ENCODE measurements around the gene ICA1.
"Not testable (repeated sequence)": the region's sequence is repeated elsewhere in the genome, so short reads cannot be mapped to it uniquely, and the experiment has no call there.

ICA1 gene

DNA sequence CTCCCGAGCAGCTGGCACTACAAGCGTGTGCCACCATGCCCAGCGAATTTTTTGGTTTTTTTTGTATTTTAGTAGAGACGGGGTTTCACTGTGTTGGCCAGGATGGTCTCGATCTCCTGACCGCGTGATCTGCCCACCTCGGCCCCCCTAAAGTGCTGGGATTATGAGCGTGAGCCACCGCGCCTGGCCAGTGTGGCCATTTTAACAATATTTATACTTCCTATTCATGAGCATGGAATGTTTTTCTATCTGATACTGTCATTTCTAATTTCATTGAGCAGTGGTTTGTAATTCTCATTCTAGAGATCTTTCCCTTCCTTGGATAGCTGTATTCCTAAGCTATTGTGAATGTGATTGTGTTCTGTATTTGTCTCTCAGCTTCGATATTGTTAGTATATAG, 197.1 kb downstream of the ICA1 start:
- DNase-seq (ENCODE audit: low read depth): no peak
- TF ChIP-seq, protein P1, sequence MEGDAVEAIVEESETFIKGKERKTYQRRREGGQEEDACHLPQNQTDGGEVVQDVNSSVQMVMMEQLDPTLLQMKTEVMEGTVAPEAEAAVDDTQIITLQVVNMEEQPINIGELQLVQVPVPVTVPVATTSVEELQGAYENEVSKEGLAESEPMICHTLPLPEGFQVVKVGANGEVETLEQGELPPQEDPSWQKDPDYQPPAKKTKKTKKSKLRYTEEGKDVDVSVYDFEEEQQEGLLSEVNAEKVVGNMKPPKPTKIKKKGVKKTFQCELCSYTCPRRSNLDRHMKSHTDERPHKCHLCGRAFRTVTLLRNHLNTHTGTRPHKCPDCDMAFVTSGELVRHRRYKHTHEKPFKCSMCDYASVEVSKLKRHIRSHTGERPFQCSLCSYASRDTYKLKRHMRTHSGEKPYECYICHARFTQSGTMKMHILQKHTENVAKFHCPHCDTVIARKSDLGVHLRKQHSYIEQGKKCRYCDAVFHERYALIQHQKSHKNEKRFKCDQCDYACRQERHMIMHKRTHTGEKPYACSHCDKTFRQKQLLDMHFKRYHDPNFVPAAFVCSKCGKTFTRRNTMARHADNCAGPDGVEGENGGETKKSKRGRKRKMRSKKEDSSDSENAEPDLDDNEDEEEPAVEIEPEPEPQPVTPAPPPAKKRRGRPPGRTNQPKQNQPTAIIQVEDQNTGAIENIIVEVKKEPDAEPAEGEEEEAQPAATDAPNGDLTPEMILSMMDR (IDR thresholded peaks at IDR 0.05; ENCODE audit: control insufficient read depth, insufficient read depth, low read depth, low read length, missing control alignments): no peak
- no peak overlapping the region for H3K4me3 ChIP-seq (ENCODE audit: control insufficient read depth, low read depth, low read length)

- TF ChIP-seq, protein P1 (IDR thresholded peaks at IDR 0.05; ENCODE audit: control insufficient read depth, insufficient read depth, low read depth, low read length, missing control alignments): no peak
- no peak overlapping the region for H3K4me3 ChIP-seq (ENCODE audit: control insufficient read depth, low read depth, low read length)
- no peak for DNase-seq (ENCODE audit: low read depth)
Observed at GRCh38 chr7:8063706-8064297, 198.2 kb downstream of the ICA1 start.

- not testable (repeated sequence) for H3K4me3 ChIP-seq (ENCODE audit: control insufficient read depth, low read depth, low read length)
Observed at GRCh38 chr7:8063300-8063699, 198.7 kb downstream of the ICA1 start.

More at GRCh38 chr7:8063300-8063699, 198.7 kb downstream of the ICA1 start:
- DNase-seq (ENCODE audit: low read depth): not testable (repeated sequence)

Data from AG09309 (cell line).